Measurements from ENCODE around the gene SPPL3.

DNA sequence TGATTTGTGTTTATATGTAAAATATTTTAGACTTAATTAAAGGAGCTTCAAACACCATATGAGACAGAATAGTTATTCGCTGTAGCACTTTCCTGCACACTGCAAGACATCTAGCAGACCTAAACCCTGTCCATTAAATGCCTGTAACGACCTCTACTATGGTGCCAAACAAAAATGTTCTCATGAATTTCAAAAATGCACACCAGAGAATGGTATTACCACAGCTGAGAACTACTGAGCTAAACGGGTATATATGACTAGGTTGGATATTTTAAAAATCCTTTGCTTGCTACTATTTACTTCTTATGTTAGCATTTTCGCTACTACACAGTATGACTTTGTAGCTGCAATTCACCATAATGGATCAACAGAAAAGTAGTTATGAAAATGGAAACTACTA lies 34.8 kb downstream of the SPPL3 start:
- no peak for TF ChIP-seq PATZ1 (CRISPR knock-in tag; IDR thresholded peaks at IDR 0.05; ENCODE audit: borderline replicate concordance)
- no peak for TF ChIP-seq RARB (CRISPR knock-in tag; IDR thresholded peaks at IDR 0.05)
- no peak for TF ChIP-seq GLIS3 (CRISPR knock-in tag; IDR thresholded peaks at IDR 0.05)
- TF ChIP-seq ZNF565 (CRISPR knock-in tag; conservative IDR thresholded peaks at IDR 0.05; ENCODE audit: low read depth) = no peak
- no peak for TF ChIP-seq ZNF8 (CRISPR knock-in tag; IDR thresholded peaks at IDR 0.05)
- no peak for TF ChIP-seq PPARA (CRISPR knock-in tag; IDR thresholded peaks at IDR 0.05; ENCODE audit: borderline replicate concordance)
- no peak for TF ChIP-seq ARNTL (CRISPR knock-in tag; IDR thresholded peaks at IDR 0.05; ENCODE audit: borderline replicate concordance, low read depth)
- TF ChIP-seq CREB5 (CRISPR knock-in tag; IDR thresholded peaks at IDR 0.05; ENCODE audit: low read depth) = no peak
- no peak for TF ChIP-seq TOX (CRISPR knock-in tag; IDR thresholded peaks at IDR 0.05; ENCODE audit: borderline replicate concordance)
- no peak for TF ChIP-seq OSR1 (CRISPR knock-in tag; IDR thresholded peaks at IDR 0.05)
- TF ChIP-seq, protein P1, sequence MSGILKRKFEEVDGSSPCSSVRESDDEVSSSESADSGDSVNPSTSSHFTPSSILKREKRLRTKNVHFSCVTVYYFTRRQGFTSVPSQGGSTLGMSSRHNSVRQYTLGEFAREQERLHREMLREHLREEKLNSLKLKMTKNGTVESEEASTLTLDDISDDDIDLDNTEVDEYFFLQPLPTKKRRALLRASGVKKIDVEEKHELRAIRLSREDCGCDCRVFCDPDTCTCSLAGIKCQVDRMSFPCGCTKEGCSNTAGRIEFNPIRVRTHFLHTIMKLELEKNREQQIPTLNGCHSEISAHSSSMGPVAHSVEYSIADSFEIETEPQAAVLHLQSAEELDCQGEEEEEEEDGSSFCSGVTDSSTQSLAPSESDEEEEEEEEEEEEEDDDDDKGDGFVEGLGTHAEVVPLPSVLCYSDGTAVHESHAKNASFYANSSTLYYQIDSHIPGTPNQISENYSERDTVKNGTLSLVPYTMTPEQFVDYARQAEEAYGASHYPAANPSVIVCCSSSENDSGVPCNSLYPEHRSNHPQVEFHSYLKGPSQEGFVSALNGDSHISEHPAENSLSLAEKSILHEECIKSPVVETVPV (CRISPR knock-in tag; IDR thresholded peaks at IDR 0.05) = no peak

Data from SK-N-SH treated with all-trans-retinoic acid at 6 μM for 48 hours (cell line).